ENCODE results near the gene NT5C1A.

NT5C1A gene

GRCh38 chr1:39690794-39691382, 19.0 kb upstream of the NT5C1A start:
- in situ Hi-C loops (cut with MboI; ENCODE audit: low sequenced_read_pairs, unreplicated experiment): no loop called here
- no peak for DNase-seq (ENCODE audit: low spot score)
- no peak for TF ChIP-seq CTCF (IDR thresholded peaks at IDR 0.05; ENCODE audit: borderline replicate concordance, control extremely low read depth, extremely low read depth, insufficient read depth, missing control alignments)

GRCh38 chr1:39690225-39690624, 18.3 kb upstream of the NT5C1A start:
- TF ChIP-seq CTCF (IDR thresholded peaks at IDR 0.05; ENCODE audit: borderline replicate concordance, control extremely low read depth, extremely low read depth, insufficient read depth, missing control alignments): no peak
- in situ Hi-C loops (cut with MboI; ENCODE audit: low sequenced_read_pairs, unreplicated experiment): no loop called here
- no peak for DNase-seq (ENCODE audit: low spot score)

GRCh38 chr1:39689635-39690034, 17.7 kb upstream of the NT5C1A start:
- in situ Hi-C loops (cut with MboI; ENCODE audit: low sequenced_read_pairs, unreplicated experiment): no loop called here
- TF ChIP-seq CTCF (IDR thresholded peaks at IDR 0.05; ENCODE audit: borderline replicate concordance, control extremely low read depth, extremely low read depth, insufficient read depth, missing control alignments): no peak
- no peak for DNase-seq (ENCODE audit: low spot score)

GRCh38 chr1:39689214-39689613, 17.3 kb upstream of the NT5C1A start:
- in situ Hi-C loops (cut with MboI; ENCODE audit: low sequenced_read_pairs, unreplicated experiment): no loop called here
- DNase-seq (ENCODE audit: low spot score): no peak

GRCh38 chr1:39688706-39689105, 16.8 kb upstream of the NT5C1A start:
- in situ Hi-C loops (cut with MboI; ENCODE audit: low sequenced_read_pairs, unreplicated experiment): no loop called here
- no peak for DNase-seq (ENCODE audit: low spot score)
- no peak for TF ChIP-seq CTCF (IDR thresholded peaks at IDR 0.05; ENCODE audit: borderline replicate concordance, control extremely low read depth, extremely low read depth, insufficient read depth, missing control alignments)

More at GRCh38 chr1:39689214-39689613, 17.3 kb upstream of the NT5C1A start:
- no peak for TF ChIP-seq CTCF (IDR thresholded peaks at IDR 0.05; ENCODE audit: borderline replicate concordance, control extremely low read depth, extremely low read depth, insufficient read depth, missing control alignments)

GRCh38 chr1:39687243-39687642, 15.3 kb upstream of the NT5C1A start:
- TF ChIP-seq CTCF (IDR thresholded peaks at IDR 0.05; ENCODE audit: borderline replicate concordance, control extremely low read depth, extremely low read depth, insufficient read depth, missing control alignments): no peak
- in situ Hi-C loops (cut with MboI; ENCODE audit: low sequenced_read_pairs, unreplicated experiment): no loop called here
- DNase-seq (ENCODE audit: low spot score): no peak
